Peyer's patch (tissue), 4 donors: ENCODE results near the gene CRB2.

Experiments used
- CTCF ChIP-seq, 6 experiments: fragments of 450-650 bp in 4 of 6; fragments of 200-600 bp in 2 of 6; sonication (generic) in 1 of 6; IDR thresholded peaks; one replicate each; pipeline ENCODE4 v1.5.1; 2017 to 2019; ENCODE audit warnings: antibody characterized with exemption in 6 of 6, mild to moderate bottlenecking in 3 of 6, moderate library complexity in 1 of 6
- POLR2A ChIP-seq, 2 donors: fragments of 450-650 bp; IDR thresholded peaks; one replicate each; pipeline ENCODE4 v1.5.1; 2017; ENCODE audit warnings: antibody characterized with exemption in 2 of 2, mild to moderate bottlenecking in 2 of 2, moderate library complexity in 2 of 2

- TF ChIP-seq CTCF (IDR thresholded peaks at IDR 0.05) (no peak), POLR2A (IDR thresholded peaks at IDR 0.05) (no peak)
Measured at GRCh38 chr9:123362856-123363255, 6.9 kb downstream of the CRB2 start.
